Measurements from ENCODE around the gene TESK2. TPM values are rescaled to one million over a fixed set of nuclear protein-coding genes. Genes with fewer than 3 reads are reported as not detected.
A peak's percentile ranks its signal among the peaks of the same experiment; 100 is the strongest.

Gene TESK2
- total RNA-seq, 1 experiment from 2014 or later: 13.8 TPM

DNA sequence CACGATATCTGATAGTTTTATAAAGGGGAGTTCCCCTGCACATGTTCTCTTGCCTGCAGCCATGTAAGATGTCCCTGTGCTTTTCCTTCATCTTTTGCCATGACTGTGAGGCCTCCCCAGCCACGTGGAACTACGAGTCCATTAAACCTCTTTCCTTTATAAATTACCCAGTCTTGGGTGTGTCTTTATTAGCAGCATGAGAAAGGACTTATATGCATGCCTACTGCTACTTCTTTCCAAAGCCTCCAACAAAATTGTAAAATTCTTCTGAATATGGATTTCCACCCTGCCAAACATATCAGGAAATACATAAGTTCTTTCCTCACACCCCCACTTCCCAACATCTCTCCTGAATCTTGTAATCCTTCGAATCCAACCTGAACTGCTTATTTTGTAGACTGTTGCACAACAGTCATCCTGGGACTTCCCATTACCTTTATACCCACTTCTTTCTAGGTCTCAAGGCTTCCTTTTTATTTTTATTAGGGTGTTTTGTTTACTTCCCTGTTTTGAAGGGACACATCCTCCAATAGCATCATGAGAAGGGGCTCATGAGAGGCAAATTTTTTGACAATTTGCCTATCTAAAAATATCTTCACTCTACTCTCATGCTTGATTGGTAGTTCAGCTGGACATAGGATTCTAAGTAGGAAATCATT is 83.2 kb downstream of the TESK2 start:
- TF ChIP-seq, protein P1, sequence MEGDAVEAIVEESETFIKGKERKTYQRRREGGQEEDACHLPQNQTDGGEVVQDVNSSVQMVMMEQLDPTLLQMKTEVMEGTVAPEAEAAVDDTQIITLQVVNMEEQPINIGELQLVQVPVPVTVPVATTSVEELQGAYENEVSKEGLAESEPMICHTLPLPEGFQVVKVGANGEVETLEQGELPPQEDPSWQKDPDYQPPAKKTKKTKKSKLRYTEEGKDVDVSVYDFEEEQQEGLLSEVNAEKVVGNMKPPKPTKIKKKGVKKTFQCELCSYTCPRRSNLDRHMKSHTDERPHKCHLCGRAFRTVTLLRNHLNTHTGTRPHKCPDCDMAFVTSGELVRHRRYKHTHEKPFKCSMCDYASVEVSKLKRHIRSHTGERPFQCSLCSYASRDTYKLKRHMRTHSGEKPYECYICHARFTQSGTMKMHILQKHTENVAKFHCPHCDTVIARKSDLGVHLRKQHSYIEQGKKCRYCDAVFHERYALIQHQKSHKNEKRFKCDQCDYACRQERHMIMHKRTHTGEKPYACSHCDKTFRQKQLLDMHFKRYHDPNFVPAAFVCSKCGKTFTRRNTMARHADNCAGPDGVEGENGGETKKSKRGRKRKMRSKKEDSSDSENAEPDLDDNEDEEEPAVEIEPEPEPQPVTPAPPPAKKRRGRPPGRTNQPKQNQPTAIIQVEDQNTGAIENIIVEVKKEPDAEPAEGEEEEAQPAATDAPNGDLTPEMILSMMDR (conservative IDR thresholded peaks at IDR 0.05): no peak
- no peak for TF ChIP-seq EZH2 (IDR thresholded peaks at IDR 0.05; ENCODE audit: low read depth)
- Histone ChIP-seq H3K4me1 (replicated peaks; ENCODE audit: insufficient read depth) (peaks cover 45% of the 10 kb centered on the region), H3K27me3 (ENCODE audit: insufficient read depth, low read depth) (no peaks in the 10 kb centered on the region), H3K79me2 (ENCODE audit: low read depth) (no peaks in the 10 kb centered on the region), H2AFZ (no peak overlapping the region), H3K9me2 (ENCODE audit: insufficient read depth) (no peaks in the 10 kb centered on the region), H3F3A (ENCODE audit: insufficient read depth, low read depth) (peaks cover 20% of the 10 kb centered on the region), H3K27ac (no peak overlapping the region), H3K9me3 (ENCODE audit: insufficient read depth, low read depth) (no peaks in the 10 kb centered on the region), H3K4me2 (no peak overlapping the region), H3K4me3 (no peak overlapping the region), H3K36me3 (ENCODE audit: low read depth) (no peaks in the 10 kb centered on the region), H4K20me1 (ENCODE audit: insufficient read depth) (no peaks in the 10 kb centered on the region)
- CTCF ChIA-PET: no interaction called here
- no TSS peak for BruUV-seq (replicated peaks)
- intact Hi-C loops (cut with micrococcal nuclease; ENCODE audit: unreplicated experiment): no loop called here
- POLR2A ChIA-PET (ENCODE audit: unreplicated experiment): no interaction called here
- no peak for DNase-seq

- DNase-seq: no peak
- Histone ChIP-seq H3F3A (ENCODE audit: insufficient read depth, low read depth) (peaks cover 5% of the 10 kb centered on the region), H3K36me3 (ENCODE audit: low read depth) (no peaks in the 10 kb centered on the region), H3K79me2 (ENCODE audit: low read depth) (no peaks in the 10 kb centered on the region), H3K9me2 (ENCODE audit: insufficient read depth) (no peaks in the 10 kb centered on the region), H2AFZ (no peak overlapping the region), H3K27me3 (ENCODE audit: insufficient read depth, low read depth) (no peaks in the 10 kb centered on the region), H3K4me2 (no peak overlapping the region), H3K4me1 (replicated peaks; ENCODE audit: insufficient read depth) (peaks cover 31% of the 10 kb centered on the region), H4K20me1 (ENCODE audit: insufficient read depth) (no peaks in the 10 kb centered on the region), H3K27ac (no peak overlapping the region), H3K4me3 (no peak overlapping the region), H3K9me3 (ENCODE audit: insufficient read depth, low read depth) (no peaks in the 10 kb centered on the region)
- no TSS peak for BruUV-seq (replicated peaks)
- no peak for TF ChIP-seq EZH2 (IDR thresholded peaks at IDR 0.05; ENCODE audit: low read depth)
- TF ChIP-seq, protein P1 (conservative IDR thresholded peaks at IDR 0.05): no peak
- intact Hi-C loops (cut with micrococcal nuclease; ENCODE audit: unreplicated experiment): no loop called here
- CTCF ChIA-PET: no interaction called here
- POLR2A ChIA-PET (ENCODE audit: unreplicated experiment): no interaction called here
Observed at GRCh38 chr1:45405636-45406035, 85.3 kb downstream of the TESK2 start.

DNA sequence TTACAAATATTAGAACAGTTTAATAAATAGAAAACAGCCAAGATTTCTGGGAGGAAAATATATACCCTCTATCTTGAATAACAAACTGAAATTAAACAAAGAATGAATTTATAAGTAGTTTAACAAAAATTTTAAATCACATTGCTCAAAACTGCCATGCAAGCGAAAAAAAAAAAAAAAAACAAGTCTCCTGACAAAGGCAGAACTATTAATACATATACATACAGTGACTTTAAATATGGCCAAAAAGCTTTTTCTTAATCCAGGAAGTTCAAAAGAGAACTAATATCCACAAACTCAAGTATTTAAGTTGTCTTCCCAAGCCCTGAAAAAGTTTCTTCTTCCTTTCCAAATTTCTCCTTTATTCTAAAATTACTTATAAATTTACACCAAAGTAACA is 87.2 kb downstream of the TESK2 start:
- Histone ChIP-seq H3K4me2 (peak overlapping the region; percentile 14; the same call in 1 of the 2 replicates), H3K9me2 (ENCODE audit: insufficient read depth) (no peaks in the 10 kb centered on the region), H3K27me3 (ENCODE audit: insufficient read depth, low read depth) (no peaks in the 10 kb centered on the region), H4K20me1 (ENCODE audit: insufficient read depth) (no peaks in the 10 kb centered on the region), H3K9me3 (ENCODE audit: insufficient read depth, low read depth) (no peaks in the 10 kb centered on the region), H3K4me1 (replicated peaks; ENCODE audit: insufficient read depth) (peaks cover 24% of the 10 kb centered on the region), H3F3A (ENCODE audit: insufficient read depth, low read depth) (no peaks in the 10 kb centered on the region), H3K4me3 (no peak overlapping the region), H3K36me3 (ENCODE audit: low read depth) (no peaks in the 10 kb centered on the region), H3K79me2 (ENCODE audit: low read depth) (no peaks in the 10 kb centered on the region), H2AFZ (no peak overlapping the region), H3K27ac (no peak overlapping the region)
- no TSS peak for BruUV-seq (replicated peaks)
- POLR2A ChIA-PET (ENCODE audit: unreplicated experiment): interaction anchor here (0.6 to 0.7 kb wide), 2 partner anchors 843 to 1113 kb away, joined by 3 to 16 read pairs; no protein-coding TSS in a partner anchor
- no peak for DNase-seq
- CTCF ChIA-PET: interaction anchor here (0.7 kb wide), 1 partner anchor 47 kb away, joined by 4 read pairs; no protein-coding TSS in a partner anchor
- TF ChIP-seq, protein P1 (conservative IDR thresholded peaks at IDR 0.05): no peak
- TF ChIP-seq EZH2 (IDR thresholded peaks at IDR 0.05; ENCODE audit: low read depth): no peak
- intact Hi-C loops (cut with micrococcal nuclease; ENCODE audit: unreplicated experiment): no loop called here

Data from PC-9 (cell line).